Stimulated activated CD4-positive, alpha-beta T cell treated with anti-CD3 and anti-CD28 coated beads, Interleukin-12 subunit alpha, Interleukin-12 subunit beta, amount 100 ng/mL, for 24 hours (primary cell): ENCODE data around the gene BANF2.
"Not testable (repeated sequence)": the region's sequence is repeated elsewhere in the genome, so short reads cannot be mapped to it uniquely, and the experiment has no call there.

Experiments used
- DNase-seq, 2 experiments: peaks; one replicate each; pipeline ENCODE4 v3.0.0-alpha.2; 2020; ENCODE audit warnings: low read depth in 2 of 2

BANF2 gene

GRCh38 chr20:17699931-17700351 lies at the start of gene BANF2:
Gene BANF2, plus strand, starts transcription at chr20:17699966. Its CDS starts 25,060 bp downstream, at chr20:17725026.
- DNase-seq, result no peak

DNA sequence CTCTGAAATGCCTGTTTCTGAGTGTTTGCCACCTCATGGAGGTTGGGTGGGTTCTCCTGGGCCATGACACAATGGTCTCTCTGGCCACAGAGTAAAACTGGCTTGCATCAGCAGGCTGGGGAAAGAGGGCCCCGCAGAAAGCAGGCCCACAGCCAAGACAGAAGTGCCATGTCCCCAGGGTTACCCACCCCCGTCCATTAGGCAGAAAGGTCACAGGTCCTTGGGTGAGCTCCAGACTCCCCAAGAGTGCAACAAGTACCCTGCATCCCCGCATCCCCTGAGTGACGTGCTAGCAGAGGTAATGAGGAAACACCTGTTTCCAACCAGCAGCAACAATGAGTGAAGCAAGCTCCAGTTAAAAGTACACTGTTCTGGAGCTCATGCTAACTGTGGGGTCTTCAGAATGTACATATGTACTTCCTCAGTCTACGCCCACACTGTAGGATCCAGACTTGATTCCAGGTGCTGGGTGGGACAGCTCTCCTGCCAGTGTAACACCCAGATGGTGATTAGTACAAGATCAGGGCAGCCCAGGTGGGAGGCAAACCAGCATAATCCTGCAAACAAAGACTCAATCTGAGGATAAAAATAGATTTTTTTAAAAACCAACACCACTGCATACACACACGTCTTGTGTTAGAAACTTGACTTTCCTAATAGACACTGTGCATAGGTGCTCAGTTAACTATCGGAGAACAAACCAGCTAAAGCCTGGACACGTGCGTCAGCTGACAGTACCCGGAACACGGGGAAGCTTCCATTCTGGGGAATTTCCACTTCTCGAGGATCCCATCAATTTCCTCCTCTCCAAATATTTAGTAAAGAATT lies 49.3 kb upstream of the BANF2 start:
- no peak for DNase-seq

GRCh38 chr20:17651129-17651759 lies 48.5 kb upstream of the BANF2 start:
- no peak for DNase-seq

DNA sequence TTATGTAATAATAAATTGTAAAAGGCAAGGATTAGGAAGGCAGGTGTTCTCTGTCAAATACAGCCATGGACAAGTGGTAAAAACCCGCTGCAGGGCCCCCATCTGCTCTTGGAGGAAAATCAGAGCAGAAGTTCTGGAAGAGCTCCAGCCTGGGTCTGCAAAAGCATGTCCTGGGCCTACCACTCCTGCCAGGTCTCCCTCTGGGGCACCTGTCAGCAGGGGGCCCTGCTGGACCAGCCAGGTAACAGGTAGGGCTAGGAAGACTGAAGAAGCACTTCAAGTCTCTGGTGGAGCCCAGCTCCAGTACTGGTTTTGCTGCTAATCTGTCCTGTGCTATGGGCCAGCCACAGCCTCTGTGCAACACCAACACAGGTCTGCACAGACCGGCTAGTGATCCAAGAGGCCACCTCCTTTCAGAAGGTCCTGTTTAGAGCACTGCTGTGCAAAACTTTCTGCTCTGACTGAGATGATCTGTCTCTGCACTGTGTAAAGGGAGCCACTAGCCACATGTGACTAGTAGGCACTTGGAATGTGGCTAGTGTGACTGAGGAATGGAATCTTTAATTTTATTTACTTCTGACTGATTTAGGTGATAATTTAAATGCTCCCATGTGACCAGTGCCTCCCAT lies 47.9 kb upstream of the BANF2 start:
- no peak for DNase-seq

DNA sequence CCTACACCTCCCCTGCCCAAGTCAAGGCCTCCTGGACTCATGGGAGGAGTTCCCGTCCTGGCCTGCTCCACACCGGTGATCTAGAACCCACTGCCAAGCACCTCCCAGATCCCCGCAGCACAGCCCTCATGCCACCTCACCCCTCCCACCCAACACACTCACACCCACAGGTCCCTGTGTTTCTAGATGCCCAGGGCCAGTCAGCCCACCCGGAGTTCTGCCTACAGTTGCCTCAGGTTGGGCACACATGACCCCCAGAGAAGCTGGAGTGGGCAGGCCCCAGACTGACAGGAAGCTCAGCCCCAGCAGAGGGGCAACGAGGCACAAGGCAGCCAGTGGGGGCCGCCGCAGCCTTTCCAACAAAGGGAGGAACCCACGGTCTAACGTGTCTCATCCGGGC lies 47.4 kb upstream of the BANF2 start:
- no peak for DNase-seq

- no peak for DNase-seq
Measured at GRCh38 chr20:17653835-17654648, 45.7 kb upstream of the BANF2 start.

- DNase-seq, result no peak
Measured at GRCh38 chr20:17654649-17655285, 45.0 kb upstream of the BANF2 start.

DNA sequence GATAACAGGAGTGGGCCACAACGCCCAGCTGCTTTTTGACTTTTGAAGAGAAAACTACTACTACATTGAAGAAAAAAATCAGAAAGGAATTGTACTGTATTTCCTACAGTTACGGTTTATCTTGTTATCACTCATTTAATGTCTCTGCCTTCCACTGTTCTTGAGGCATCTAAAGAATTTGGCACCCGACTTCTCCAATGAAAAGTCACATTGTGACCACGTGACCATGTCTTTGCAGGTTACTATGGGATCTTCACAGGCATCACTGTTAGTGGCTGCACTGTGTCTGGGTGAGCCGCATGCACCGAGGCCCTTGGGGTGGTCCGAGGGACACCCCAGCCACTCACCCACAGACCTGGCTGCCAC lies 44.5 kb upstream of the BANF2 start:
- no peak for DNase-seq

- no peak for DNase-seq
Measured at GRCh38 chr20:17655865-17656479, 43.8 kb upstream of the BANF2 start.

DNA sequence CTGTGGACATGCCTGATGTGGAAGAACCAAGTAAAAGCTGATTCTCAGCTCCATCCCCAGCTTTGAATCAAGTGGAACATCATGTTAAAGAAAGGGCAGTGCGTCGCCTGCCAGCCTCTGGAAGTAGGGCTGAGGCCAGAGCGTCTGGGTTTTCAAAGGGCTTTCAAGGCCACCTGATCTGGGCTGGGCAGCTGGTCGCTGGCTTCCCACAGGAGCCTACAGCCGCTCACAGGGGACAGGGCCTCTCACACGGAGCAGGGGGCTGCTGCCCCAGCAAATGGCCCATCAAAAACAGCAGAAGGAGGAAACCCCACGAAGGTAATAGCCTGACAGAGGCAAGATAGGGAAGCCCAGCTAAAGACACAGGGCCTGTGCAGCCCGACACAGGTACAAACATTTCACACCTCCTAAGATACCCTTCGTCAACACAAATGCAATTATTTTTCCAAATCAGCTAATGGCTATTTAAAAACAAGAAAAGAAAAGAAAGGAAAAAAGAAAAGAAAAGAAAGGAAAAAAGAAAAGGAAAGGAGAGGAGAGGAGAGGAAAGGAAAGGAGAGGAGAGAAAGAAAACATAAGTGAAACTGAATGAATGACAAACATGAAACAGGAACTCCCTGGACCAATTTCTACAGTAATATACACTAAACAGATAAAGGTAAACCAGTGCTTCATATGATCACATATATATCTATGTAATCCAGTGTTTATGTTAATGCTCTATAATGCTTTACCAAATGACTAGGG lies 42.5 kb upstream of the BANF2 start:
- no peak for DNase-seq

DNA sequence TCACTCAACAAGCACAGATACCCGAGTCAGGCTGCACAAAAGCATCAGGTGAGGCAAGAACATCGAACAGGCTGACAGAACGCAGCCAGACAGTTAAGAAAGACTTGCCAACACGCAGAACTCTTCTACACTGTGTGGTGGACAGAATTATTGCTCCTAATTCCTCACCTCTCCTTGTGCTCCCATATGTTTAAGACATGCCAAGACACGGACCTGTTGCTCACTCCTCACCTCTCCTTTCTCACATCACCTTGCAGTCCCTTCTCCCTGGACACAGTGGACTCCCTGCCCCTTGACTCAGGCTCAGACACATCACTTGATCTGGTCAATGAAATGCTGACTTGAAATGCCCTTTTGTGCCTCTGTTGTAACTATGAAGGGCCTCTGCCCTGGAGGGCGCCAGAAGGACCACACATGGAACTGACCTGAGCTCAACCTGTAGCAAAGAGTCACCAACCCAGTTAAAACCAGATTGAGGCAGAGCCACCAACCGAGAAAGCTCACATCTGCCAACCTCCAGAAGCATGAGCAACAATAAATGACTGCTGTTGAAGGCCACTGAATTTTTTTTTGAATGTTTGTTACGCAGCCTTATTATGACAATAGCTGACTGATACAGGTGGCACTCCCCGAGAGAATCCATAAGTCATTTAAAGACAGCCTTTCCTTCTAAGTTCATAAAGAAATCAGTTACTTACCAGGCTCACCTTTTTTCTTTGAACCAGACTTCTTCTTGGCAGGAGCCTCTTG lies 41.7 kb upstream of the BANF2 start:
- no peak for DNase-seq

- no peak for DNase-seq
Measured at GRCh38 chr20:17658648-17658993, 41.1 kb upstream of the BANF2 start.

DNA sequence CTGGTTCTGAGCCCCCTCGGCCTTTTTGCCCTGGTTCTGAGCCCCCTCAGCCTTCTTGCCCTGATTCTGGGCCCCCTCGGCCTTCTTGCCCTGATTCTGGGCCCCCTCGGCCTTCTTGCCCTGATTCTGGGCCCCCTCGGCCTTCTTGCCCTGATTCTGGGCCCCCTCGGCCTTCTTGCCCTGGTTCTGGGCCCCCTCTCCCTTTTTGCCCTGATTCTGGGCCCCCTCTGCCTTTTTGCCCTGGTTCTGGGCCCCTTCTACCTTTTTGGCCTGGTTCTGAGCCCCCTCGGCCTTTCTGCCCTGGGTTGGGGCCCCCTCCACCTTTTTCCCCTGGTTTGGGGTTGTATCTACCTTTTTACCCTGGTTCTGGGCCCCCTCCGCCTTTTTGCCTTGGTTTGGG lies 40.4 kb upstream of the BANF2 start:
- not testable (repeated sequence) for DNase-seq

- no peak for DNase-seq
Measured at GRCh38 chr20:17659801-17660200, 40.0 kb upstream of the BANF2 start.

GRCh38 chr20:17660667-17661066 lies 39.1 kb upstream of the BANF2 start:
- no peak for DNase-seq

DNA sequence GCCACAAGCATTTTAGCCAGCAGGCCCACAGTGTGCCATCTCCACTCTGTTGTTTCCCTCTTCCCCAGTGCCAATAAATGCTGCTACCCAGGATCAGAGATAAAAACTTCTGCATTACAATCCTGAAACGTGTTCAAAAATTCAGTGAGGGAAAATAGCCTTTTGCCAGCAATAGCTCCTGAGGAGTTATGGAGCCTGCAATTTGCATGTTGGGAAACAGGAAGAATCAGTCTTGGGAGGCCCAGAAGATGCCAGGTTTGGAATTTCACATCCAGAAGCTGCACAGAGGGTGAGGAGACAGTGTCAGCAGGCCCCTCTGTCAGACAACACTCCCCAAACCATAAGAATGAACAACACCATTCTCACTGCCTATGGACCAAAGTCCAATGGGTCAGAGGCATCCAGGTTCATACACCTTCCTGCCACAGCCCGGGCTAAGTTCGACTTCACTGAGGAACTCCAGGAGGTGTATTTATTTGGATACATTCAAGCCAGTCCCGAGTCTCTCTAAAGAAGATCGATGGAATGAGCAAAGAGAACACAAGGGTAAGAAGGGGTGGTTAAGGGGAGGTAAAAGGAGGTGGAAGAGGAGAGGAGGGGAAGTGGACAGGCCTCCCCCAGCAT lies 38.5 kb upstream of the BANF2 start:
- no peak for DNase-seq

GRCh38 chr20:17662333-17663039 lies 37.3 kb upstream of the BANF2 start:
- DNase-seq, result no peak

DNA sequence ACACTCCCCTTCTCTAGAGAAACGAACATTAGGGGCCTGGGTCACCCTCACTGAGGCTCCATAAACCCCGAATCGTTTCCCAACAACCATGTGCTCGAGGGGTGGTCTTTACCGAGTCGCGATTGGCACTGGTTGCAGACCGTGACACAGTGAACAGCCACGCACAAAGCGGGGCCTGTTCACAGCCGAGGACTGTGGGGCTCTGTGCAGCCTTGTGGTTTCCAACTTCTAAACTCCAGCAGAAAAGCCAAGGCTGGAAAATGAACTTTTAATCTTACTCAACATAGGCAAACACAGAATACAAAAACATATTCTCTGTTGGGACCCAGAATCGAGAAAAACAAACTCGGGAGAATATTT lies 36.7 kb upstream of the BANF2 start:
- no peak for DNase-seq

DNA sequence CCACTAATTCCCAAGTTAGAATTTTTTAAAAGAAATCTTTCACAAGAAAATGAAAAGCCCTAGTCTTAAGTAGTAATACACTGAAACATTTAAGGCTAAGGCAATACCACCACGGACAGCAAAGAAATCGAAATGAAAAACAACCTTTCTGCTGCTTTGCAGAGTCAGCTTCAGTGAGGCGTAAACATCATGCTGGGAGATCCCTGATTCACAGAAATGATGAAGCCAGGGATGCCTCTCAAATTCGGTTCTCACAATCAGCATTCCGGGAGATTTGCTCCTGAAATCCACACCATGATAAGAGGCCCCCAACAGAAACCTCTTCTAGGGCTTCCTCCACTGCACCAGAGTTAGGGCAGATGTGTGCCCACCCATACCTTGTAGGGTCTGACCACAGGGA lies 36.3 kb upstream of the BANF2 start:
- no peak for DNase-seq
